DMS53 treated with DMSO at 0.1 percent for 48 hours (cell line): ENCODE measurements around the gene ENTHD1.

Experiments used
- DNase-seq: peaks from one replicate; lab custom pipeline; 2025; ENCODE audit not compliant: unreplicated experiment; lab: John Stamatoyannopoulos, UW

The ENTHD1 gene

GRCh38 chr22:39693943-39694500 is 199.5 kb downstream of the ENTHD1 start:
- DNase-seq = no peak
